Vagina (tissue), 2 donors: ENCODE measurements around the gene PPP6C.

Experiments
- CTCF ChIP-seq, 3 experiments: fragments of 450-650 bp in 2 of 3; fragments of 200-600 bp in 1 of 3; sonication (generic) in 1 of 3; IDR thresholded peaks; one replicate each; pipeline ENCODE4 v1.5.1; 2017 to 2019; ENCODE audit warnings: antibody characterized with exemption in 3 of 3, mild to moderate bottlenecking in 2 of 3, moderate library complexity in 2 of 3
- POLR2A ChIP-seq, 2 donors: fragments of 450-650 bp; IDR thresholded peaks; one replicate each; pipeline ENCODE4 v1.6.1; 2017; ENCODE audit warnings: antibody characterized with exemption in 2 of 2, mild to moderate bottlenecking in 2 of 2, moderate library complexity in 2 of 2

- TF ChIP-seq CTCF (IDR thresholded peaks at IDR 0.05) (no peak), POLR2A (IDR thresholded peaks at IDR 0.05) (no peak)
These were observed 89.8 kb downstream of the PPP6C start for GRCh38 chr9:125099816-125100215.
